Measurements from ENCODE around the gene INTS11.

INTS11 gene

GRCh38 chr1:1345384-1345783 is 20.9 kb upstream of the INTS11 start:
- no peak for TF ChIP-seq CTCF (IDR thresholded peaks at IDR 0.05; ENCODE audit: insufficient read depth, missing control alignments)
- DNase-seq (ENCODE audit: insufficient read length, low spot score) (no peak), FAIRE-seq (no peak)

GRCh38 chr1:1344655-1345361 is 20.3 kb upstream of the INTS11 start:
- no peak for FAIRE-seq
- TF ChIP-seq CTCF (IDR thresholded peaks at IDR 0.05; ENCODE audit: insufficient read depth, missing control alignments): peak; percentile 21
- no peak for DNase-seq (ENCODE audit: insufficient read length, low spot score)

- no peak for DNase-seq (ENCODE audit: insufficient read length, low spot score)
- no peak for TF ChIP-seq CTCF (IDR thresholded peaks at IDR 0.05; ENCODE audit: insufficient read depth, missing control alignments)
- FAIRE-seq: no peak
Measured at GRCh38 chr1:1343811-1344421, 19.5 kb upstream of the INTS11 start.

- TF ChIP-seq CTCF (IDR thresholded peaks at IDR 0.05; ENCODE audit: insufficient read depth, missing control alignments): no peak
- no peak for FAIRE-seq
- DNase-seq (ENCODE audit: insufficient read length, low spot score): no peak
Measured at GRCh38 chr1:1342584-1343115, 18.2 kb upstream of the INTS11 start.

- DNase-seq (ENCODE audit: insufficient read length, low spot score): no peak
- no peak for FAIRE-seq
Measured at GRCh38 chr1:1342061-1342562, 17.7 kb upstream of the INTS11 start.

GRCh38 chr1:1341549-1342021 is 17.1 kb upstream of the INTS11 start:
- FAIRE-seq (no peak), DNase-seq (ENCODE audit: insufficient read length, low spot score) (no peak)
- no peak for TF ChIP-seq CTCF (IDR thresholded peaks at IDR 0.05; ENCODE audit: insufficient read depth, missing control alignments)

More at GRCh38 chr1:1342061-1342562, 17.7 kb upstream of the INTS11 start:
- no peak for TF ChIP-seq CTCF (IDR thresholded peaks at IDR 0.05; ENCODE audit: insufficient read depth, missing control alignments)
